A549 (cell line): ENCODE measurements around the gene C14orf132.

Experiments used
- BHLHE40 ChIP-seq: IDR thresholded peaks from 2 replicates; pipeline ENCODE4 v1.6.1; 2012; ENCODE audit warnings: low read depth, low read length, inconsistent platforms
- CBX8 ChIP-seq: fragments of 200-600 bp; sonication (generic); IDR thresholded peaks from 2 replicates; pipeline ENCODE4 v1.6.1; 2016
- HOXA7 ChIP-seq: fragments of 250-450 bp; sonication (Bioruptor Pico); IDR thresholded peaks from 2 replicates; pipeline ENCODE4 v1.5.0; 2020; ENCODE audit warnings: mild to moderate bottlenecking, moderate library complexity
- JUNB ChIP-seq: fragments of >200 bp; sonication (Bioruptor Twin); formaldehyde crosslinking; IDR thresholded peaks from 2 replicates; pipeline ENCODE4 v1.6.1; 2016
- POLR2A ChIP-seq: IDR thresholded peaks from 2 replicates; pipeline ENCODE4 v1.6.1; 2012; ENCODE audit warnings: mild to moderate bottlenecking, low read length
- RFX5 ChIP-seq: fragments of 450-650 bp; IDR thresholded peaks from 2 replicates; pipeline ENCODE4 v1.7.1; 2014; ENCODE audit warnings: antibody characterized with exemption, mild to moderate bottlenecking, moderate library complexity
- SMC3 ChIP-seq: fragments of >200 bp; sonication (Bioruptor Twin); formaldehyde crosslinking; IDR thresholded peaks from 3 replicates; pipeline ENCODE4 v1.6.1; 2018; ENCODE audit warnings: inconsistent platforms
- TF ChIP-seq, protein P1 (sequence below): fragments of 450-650 bp; IDR thresholded peaks from 2 replicates; pipeline ENCODE4 v1.6.1; 2014; ENCODE audit warnings: antibody characterized with exemption
- TF ChIP-seq, protein P2 (sequence below): fragments of 250-450 bp; sonication (Bioruptor Pico); IDR thresholded peaks from 2 replicates; pipeline ENCODE4 v1.5.0; 2021; ENCODE audit warnings: mild to moderate bottlenecking, moderate library complexity, borderline replicate concordance
- TF ChIP-seq, protein P3 (sequence below): IDR thresholded peaks from 2 replicates; pipeline ENCODE4 v1.6.1; 2012
- TF ChIP-seq, protein P4 (sequence below): fragments of >200 bp; sonication (Bioruptor Twin); formaldehyde crosslinking; IDR thresholded peaks from 3 replicates; pipeline ENCODE4 v1.5.1; 2016

GRCh38 chr14:96105926-96106441 is 66.8 kb downstream of the C14orf132 start:
- TF ChIP-seq, protein P1, sequence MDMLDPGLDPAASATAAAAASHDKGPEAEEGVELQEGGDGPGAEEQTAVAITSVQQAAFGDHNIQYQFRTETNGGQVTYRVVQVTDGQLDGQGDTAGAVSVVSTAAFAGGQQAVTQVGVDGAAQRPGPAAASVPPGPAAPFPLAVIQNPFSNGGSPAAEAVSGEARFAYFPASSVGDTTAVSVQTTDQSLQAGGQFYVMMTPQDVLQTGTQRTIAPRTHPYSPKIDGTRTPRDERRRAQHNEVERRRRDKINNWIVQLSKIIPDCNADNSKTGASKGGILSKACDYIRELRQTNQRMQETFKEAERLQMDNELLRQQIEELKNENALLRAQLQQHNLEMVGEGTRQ = no peak
- TF ChIP-seq JUNB (no peak), HOXA7 (no peak), RFX5 (no peak), CBX8 (no peak), SMC3 (no peak), POLR2A (no peak), BHLHE40 (no peak)
- TF ChIP-seq, protein P2, sequence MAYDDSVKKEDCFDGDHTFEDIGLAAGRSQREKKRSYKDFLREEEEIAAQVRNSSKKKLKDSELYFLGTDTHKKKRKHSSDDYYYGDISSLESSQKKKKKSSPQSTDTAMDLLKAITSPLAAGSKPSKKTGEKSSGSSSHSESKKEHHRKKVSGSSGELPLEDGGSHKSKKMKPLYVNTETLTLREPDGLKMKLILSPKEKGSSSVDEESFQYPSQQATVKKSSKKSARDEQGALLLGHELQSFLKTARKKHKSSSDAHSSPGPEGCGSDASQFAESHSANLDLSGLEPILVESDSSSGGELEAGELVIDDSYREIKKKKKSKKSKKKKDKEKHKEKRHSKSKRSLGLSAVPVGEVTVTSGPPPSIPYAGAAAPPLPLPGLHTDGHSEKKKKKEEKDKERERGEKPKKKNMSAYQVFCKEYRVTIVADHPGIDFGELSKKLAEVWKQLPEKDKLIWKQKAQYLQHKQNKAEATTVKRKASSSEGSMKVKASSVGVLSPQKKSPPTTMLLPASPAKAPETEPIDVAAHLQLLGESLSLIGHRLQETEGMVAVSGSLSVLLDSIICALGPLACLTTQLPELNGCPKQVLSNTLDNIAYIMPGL (CRISPR knock-in tag) = no peak
- TF ChIP-seq, protein P3, sequence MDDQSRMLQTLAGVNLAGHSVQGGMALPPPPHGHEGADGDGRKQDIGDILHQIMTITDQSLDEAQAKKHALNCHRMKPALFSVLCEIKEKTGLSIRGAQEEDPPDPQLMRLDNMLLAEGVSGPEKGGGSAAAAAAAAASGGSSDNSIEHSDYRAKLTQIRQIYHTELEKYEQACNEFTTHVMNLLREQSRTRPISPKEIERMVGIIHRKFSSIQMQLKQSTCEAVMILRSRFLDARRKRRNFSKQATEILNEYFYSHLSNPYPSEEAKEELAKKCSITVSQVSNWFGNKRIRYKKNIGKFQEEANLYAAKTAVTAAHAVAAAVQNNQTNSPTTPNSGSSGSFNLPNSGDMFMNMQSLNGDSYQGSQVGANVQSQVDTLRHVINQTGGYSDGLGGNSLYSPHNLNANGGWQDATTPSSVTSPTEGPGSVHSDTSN = no peak
- TF ChIP-seq, protein P4, sequence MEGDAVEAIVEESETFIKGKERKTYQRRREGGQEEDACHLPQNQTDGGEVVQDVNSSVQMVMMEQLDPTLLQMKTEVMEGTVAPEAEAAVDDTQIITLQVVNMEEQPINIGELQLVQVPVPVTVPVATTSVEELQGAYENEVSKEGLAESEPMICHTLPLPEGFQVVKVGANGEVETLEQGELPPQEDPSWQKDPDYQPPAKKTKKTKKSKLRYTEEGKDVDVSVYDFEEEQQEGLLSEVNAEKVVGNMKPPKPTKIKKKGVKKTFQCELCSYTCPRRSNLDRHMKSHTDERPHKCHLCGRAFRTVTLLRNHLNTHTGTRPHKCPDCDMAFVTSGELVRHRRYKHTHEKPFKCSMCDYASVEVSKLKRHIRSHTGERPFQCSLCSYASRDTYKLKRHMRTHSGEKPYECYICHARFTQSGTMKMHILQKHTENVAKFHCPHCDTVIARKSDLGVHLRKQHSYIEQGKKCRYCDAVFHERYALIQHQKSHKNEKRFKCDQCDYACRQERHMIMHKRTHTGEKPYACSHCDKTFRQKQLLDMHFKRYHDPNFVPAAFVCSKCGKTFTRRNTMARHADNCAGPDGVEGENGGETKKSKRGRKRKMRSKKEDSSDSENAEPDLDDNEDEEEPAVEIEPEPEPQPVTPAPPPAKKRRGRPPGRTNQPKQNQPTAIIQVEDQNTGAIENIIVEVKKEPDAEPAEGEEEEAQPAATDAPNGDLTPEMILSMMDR = no peak
